OCI-LY7 (cell line): ENCODE data around the gene CCDC38. TPM values are rescaled to one million over a fixed set of nuclear protein-coding genes. Genes with fewer than 3 reads are reported as not detected.

Source experiments
- Bru-seq: library from RNA; stranded (reverse); fragments of 400-500 nt; gene quantifications from one replicate; lab custom pipeline; 2021; lab: Mats Ljungman, UMichigan
- BruChase-seq, 2 experiments: library from RNA; stranded (reverse); fragments of 400-500 nt; gene quantifications; one replicate each; lab custom pipeline; 2021; lab: Mats Ljungman, UMichigan
- BruUV-seq: library from RNA; stranded (reverse); fragments of 400-500 nt; replicated peaks from 2 replicates; lab custom pipeline; 2021; lab: Mats Ljungman, UMichigan
- CTCF ChIA-PET: fragments of 300-600 bp; sonication (Branson Sonifier 250); formaldehyde crosslinking; loops from one replicate; lab custom pipeline; 2022; ENCODE audit warnings: antibody characterized with exemption; ENCODE audit not compliant: unreplicated experiment; lab: Charles Lee
- POLR2A ChIA-PET: fragments of 300-600 bp; sonication (Branson Sonifier 250); formaldehyde crosslinking; loops from one replicate; lab custom pipeline; 2022; ENCODE audit warnings: antibody characterized with exemption; lab: Charles Lee
- DNase-seq: peaks from one replicate; pipeline ENCODE4 v3.0.0-alpha.2; 2015; ENCODE audit warnings: low spot score
- H2AFZ ChIP-seq: fragments of 200-600 bp; sonication (generic), shearing (Covaris generic); 2 replicates; pipeline ENCODE4 v1.6.1; 2014; ENCODE audit warnings: mild to moderate bottlenecking, antibody characterized with exemption, low read length, moderate library complexity
- H3K27ac ChIP-seq: fragments of 200-600 bp; sonication (generic); 2 replicates; pipeline ENCODE4 v1.5.1; 2014; ENCODE audit warnings: mixed run types, low read depth, mild to moderate bottlenecking, moderate library complexity, low read length, inconsistent platforms; ENCODE audit not compliant: poor library complexity, severe bottlenecking
- H3K36me3 ChIP-seq: fragments of 200-600 bp; sonication (generic); 2 replicates; pipeline ENCODE4 v1.6.1; 2014; ENCODE audit warnings: mild to moderate bottlenecking, antibody characterized with exemption, low read length, moderate library complexity, mixed read lengths; ENCODE audit not compliant: insufficient read depth
- H3K4me1 ChIP-seq: fragments of 200-600 bp; sonication (generic); 2 replicates; pipeline ENCODE4 v1.5.1; 2014; ENCODE audit warnings: mild to moderate bottlenecking, low read length; ENCODE audit not compliant: insufficient read depth, poor library complexity, severe bottlenecking
- H3K4me2 ChIP-seq: fragments of 200-600 bp; sonication (generic); 2 replicates; pipeline ENCODE4 v1.6.1; 2014; ENCODE audit warnings: mild to moderate bottlenecking, low read length
- H3K4me3 ChIP-seq: fragments of 200-600 bp; sonication (generic); 2 replicates; pipeline ENCODE4 v1.5.1; 2014; ENCODE audit warnings: mild to moderate bottlenecking, low read depth, low read length; ENCODE audit not compliant: poor library complexity, severe bottlenecking
- H3K79me2 ChIP-seq: fragments of 200-600 bp; sonication (generic); 2 replicates; pipeline ENCODE4 v1.6.1; 2016; ENCODE audit warnings: low read depth, mild to moderate bottlenecking, low read length, moderate library complexity, mixed read lengths; ENCODE audit not compliant: insufficient read depth
- H3K9me2 ChIP-seq: fragments of 200-600 bp; sonication (generic); 2 replicates; pipeline ENCODE4 v1.6.1; 2016; ENCODE audit warnings: mild to moderate bottlenecking, low read length, mixed read lengths; ENCODE audit not compliant: insufficient read depth
- H3K9me3 ChIP-seq: fragments of 200-600 bp; sonication (generic); 2 replicates; pipeline ENCODE4 v1.6.1; 2014; ENCODE audit warnings: mild to moderate bottlenecking, mixed run types, low read length, mixed read lengths
- H4K20me1 ChIP-seq: fragments of 200-600 bp; sonication (generic); 2 replicates; pipeline ENCODE4 v1.6.1; 2014; ENCODE audit warnings: mild to moderate bottlenecking, antibody characterized with exemption, low read length, moderate library complexity, mixed read lengths; ENCODE audit not compliant: insufficient read depth
- EZH2phosphoT487 ChIP-seq: fragments of 200-600 bp; sonication (generic); IDR thresholded peaks from 2 replicates; pipeline ENCODE4 v1.6.1; 2018; ENCODE audit warnings: low read depth, borderline replicate concordance, mild to moderate bottlenecking, mixed run types, antibody characterized with exemption, low read length, moderate library complexity, mixed read lengths
- intact Hi-C: fragments of 100-400 bp; cut with micrococcal nuclease; formaldehyde crosslinking; loops from one replicate; pipeline ENCODE4 v1.10.0; 2022; ENCODE audit not compliant: unreplicated experiment
- long read RNA-seq: library from polyadenylated mRNA; stranded (forward); transcript quantifications from one replicate; pipeline ENCODE4 v2.0.0, GENCODE V29; 2022
- total RNA-seq, 2 experiments: library from RNA; depleted of rRNA in 1 of 2; stranded (reverse); fragments of >200 nt in 1 of 2; shearing (Covaris generic) in 1 of 2; gene quantifications; 2 replicates each; pipeline ENCODE4 v1.2.3, GENCODE V29; 2014 to 2022
- TF ChIP-seq, protein P1 (sequence below): fragments of 200-600 bp; sonication (generic); conservative IDR thresholded peaks from 2 replicates; pipeline ENCODE4 v1.5.1; 2014; ENCODE audit warnings: mild to moderate bottlenecking, antibody characterized with exemption, low read length, moderate library complexity, mixed read lengths

Gene CCDC38
- 0.16 and 0.18 TPM in 2 replicates for total RNA-seq (2014; rRNA removed; shearing (Covaris generic))
- total RNA-seq (2022), result 0.99 and 1.5 TPM in 2 replicates
- percentile 25 among the genes with signal in this experiment for Bru-seq, nascent RNA
- percentile 17 among the genes with signal in this experiment for BruChase-seq, experiment 1, labeled RNA remaining after a 6-hour chase
- percentile 24 among the genes with signal in this experiment for BruChase-seq, experiment 2, labeled RNA remaining after a 2-hour chase
- long read RNA-seq, result 0 reads

DNA sequence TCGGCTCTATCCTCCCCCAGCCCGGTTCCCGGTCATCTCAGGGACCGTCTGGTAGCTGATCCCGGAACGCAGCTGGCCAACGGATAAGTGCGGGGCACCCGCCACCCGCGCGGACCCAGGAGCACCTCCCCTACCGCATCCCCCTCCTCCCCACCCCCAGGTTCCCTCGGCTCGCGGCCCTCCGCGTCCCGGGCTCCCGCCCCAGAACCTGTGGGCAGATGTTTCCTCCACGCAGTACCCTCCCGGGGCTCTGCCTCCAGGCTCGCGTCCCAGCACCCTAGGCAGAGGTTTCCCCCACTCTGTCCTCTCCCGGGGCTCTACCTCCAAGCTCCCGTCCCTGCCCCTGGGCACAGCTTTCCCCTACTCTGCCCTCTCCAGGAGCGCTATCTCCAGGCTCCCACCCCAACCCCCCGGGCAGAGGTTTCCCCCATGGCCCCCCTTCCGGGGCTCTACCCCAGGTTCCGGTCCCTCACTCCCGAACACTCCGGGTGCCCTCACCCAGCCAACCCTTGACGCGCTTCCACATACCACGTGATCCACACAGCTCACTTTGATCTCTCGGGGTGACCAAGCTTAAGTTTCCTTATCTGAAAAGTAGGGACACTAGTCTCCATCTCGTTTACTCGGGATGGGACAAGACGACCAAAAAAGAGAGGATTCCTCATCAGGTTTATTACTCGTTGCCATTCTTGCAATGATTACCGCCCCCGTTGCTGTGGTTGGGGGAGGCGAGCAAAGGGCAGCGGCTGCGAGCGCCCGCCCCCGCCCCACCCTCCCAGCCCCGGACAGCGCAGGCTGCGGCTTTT is at the start of gene CCDC38:
Gene CCDC38, minus strand, starts transcription at position 91 of the 806 bp plus-strand sequence. CDS start 6,105 bp downstream, outside the sequence.
- Histone ChIP-seq H4K20me1 (no peaks in the 10 kb centered on the region), H3K79me2 (no peaks in the 10 kb centered on the region), H3K4me1 (peaks cover 6% of the 10 kb centered on the region), H3K9me2 (0 out of 2 replicates have a peak, but pooled peaks cover 3% of the 10 kb centered on the region), H3K4me3 (peak within 1 kb of the TSS; percentile 81), H2AFZ (peak within 1 kb of the TSS; percentile 94), H3K9me3 (no peaks in the 10 kb centered on the region), H3K27ac (peak within 1 kb of the TSS; percentile 31), H3K4me2 (peak within 1 kb of the TSS; percentile 78), H3K36me3 (no peaks in the 10 kb centered on the region)
- CTCF ChIA-PET, result interaction anchor here (1.0 kb wide), 1 partner anchor 92 kb away, joined by 3 read pairs; no protein-coding TSS in a partner anchor
- intact Hi-C loops, result loop anchor here (2.0 to 5.0 kb wide), 3 partner anchors 80 to 460 kb away; partner anchors contain the start of genes CDK17 and SNRPF
- DNase-seq, result peak; percentile 91
- POLR2A ChIA-PET, result interaction anchor here (0.6 to 4.2 kb wide), 22 partner anchors 9 to 1135 kb away, joined by 3 to 25 read pairs (median 4); partner anchors contain the start of gene METAP2
- BruUV-seq, result no TSS peak
- TF ChIP-seq EZH2phosphoT487, result no peak
- TF ChIP-seq, protein P1, sequence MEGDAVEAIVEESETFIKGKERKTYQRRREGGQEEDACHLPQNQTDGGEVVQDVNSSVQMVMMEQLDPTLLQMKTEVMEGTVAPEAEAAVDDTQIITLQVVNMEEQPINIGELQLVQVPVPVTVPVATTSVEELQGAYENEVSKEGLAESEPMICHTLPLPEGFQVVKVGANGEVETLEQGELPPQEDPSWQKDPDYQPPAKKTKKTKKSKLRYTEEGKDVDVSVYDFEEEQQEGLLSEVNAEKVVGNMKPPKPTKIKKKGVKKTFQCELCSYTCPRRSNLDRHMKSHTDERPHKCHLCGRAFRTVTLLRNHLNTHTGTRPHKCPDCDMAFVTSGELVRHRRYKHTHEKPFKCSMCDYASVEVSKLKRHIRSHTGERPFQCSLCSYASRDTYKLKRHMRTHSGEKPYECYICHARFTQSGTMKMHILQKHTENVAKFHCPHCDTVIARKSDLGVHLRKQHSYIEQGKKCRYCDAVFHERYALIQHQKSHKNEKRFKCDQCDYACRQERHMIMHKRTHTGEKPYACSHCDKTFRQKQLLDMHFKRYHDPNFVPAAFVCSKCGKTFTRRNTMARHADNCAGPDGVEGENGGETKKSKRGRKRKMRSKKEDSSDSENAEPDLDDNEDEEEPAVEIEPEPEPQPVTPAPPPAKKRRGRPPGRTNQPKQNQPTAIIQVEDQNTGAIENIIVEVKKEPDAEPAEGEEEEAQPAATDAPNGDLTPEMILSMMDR, result no peak

- Histone ChIP-seq H3K36me3 (no peaks in the 10 kb centered on the region), H2AFZ (no peak overlapping the region), H3K4me1 (no peaks in the 10 kb centered on the region), H4K20me1 (no peaks in the 10 kb centered on the region), H3K4me2 (no peak overlapping the region), H3K9me2 (no peaks in the 10 kb centered on the region), H3K9me3 (no peaks in the 10 kb centered on the region), H3K27ac (no peak overlapping the region), H3K79me2 (no peaks in the 10 kb centered on the region), H3K4me3 (no peak overlapping the region)
- ChIA-PET POLR2A (interaction anchor here (1.5 kb wide), 1 partner anchor 8 kb away, joined by 5 read pairs; no protein-coding TSS in a partner anchor), CTCF (interaction anchor here (1.3 kb wide), 1 partner anchor 9 kb away, joined by 3 read pairs; no protein-coding TSS in a partner anchor)
- intact Hi-C loops, result loop anchor here (10.0 kb wide), 2 partner anchors 285 to 365 kb away; no protein-coding TSS in a partner anchor
- no peak for DNase-seq
- BruUV-seq, result no TSS peak
- TF ChIP-seq, protein P1, result no peak
- no peak for TF ChIP-seq EZH2phosphoT487
These were observed 47.7 kb upstream of the CCDC38 start for GRCh38 chr12:95990136-95990535.
